ENCODE measurements around the gene OSMR. TPM values are rescaled to one million over a fixed set of nuclear protein-coding genes. Genes with fewer than 3 reads are reported as not detected.

Gene OSMR
- total RNA-seq, 1 experiment from 2014 or later: 46.0 TPM

DNA sequence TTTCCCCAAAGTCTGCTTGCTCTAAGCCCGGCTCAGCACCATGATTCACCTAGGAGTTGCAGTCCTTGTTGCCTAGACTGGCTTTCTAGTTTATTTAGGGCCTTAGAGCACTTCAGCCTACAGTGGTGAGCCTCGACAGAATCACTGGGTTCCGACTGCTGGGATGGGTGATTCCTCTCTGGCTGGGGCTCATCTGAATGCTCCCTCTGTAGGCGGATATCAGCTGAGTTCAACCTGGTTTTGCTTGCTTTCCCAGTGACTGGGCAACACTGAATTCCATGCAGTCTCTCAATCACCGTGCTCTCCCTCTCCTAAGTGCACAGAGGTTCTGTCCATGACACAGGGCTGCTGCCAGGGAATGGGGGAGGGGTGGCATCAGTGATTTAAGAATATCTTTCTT lies 54.1 kb downstream of the OSMR start (continued):
- TF ChIP-seq, protein P1, sequence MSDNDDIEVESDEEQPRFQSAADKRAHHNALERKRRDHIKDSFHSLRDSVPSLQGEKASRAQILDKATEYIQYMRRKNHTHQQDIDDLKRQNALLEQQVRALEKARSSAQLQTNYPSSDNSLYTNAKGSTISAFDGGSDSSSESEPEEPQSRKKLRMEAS (IDR thresholded peaks at IDR 0.05): no peak
- TF ChIP-seq ZFX (IDR thresholded peaks at IDR 0.05) (no peak), ZNF274 (IDR thresholded peaks at IDR 0.05; ENCODE audit: low read depth, low read length) (no peak), EZH2 (IDR thresholded peaks at IDR 0.05) (no peak)

GRCh38 chr5:38905516-38905915 lies 59.7 kb downstream of the OSMR start:
- Histone ChIP-seq H3K4me2 (ENCODE audit: low read length) (no peak overlapping the region), H2AFZ (ENCODE audit: low read depth, low read length, poor library complexity, severe bottlenecking) (no peak overlapping the region), H3K79me2 (ENCODE audit: insufficient read depth, low read length) (no peaks in the 10 kb centered on the region), H3K4me1 (ENCODE audit: control insufficient read depth in 1 of 2, insufficient read depth in 2 of 2, low read length in 2 of 2) (no peaks in the 10 kb centered on the region), H3K9ac (ENCODE audit: low read length) (no peak overlapping the region), H3K36me3 (ENCODE audit: control insufficient read depth in 1 of 2, insufficient read depth in 2 of 2, low read length in 2 of 2) (peaks cover 7 to 34% of the 10 kb centered on the region in 2 experiments; a peak in 3 of 4 replicates), H4K20me1 (ENCODE audit: insufficient read depth) (no peaks in the 10 kb centered on the region), H3K27me3 (ENCODE audit: insufficient read depth, low read length) (no peaks in the 10 kb centered on the region), H3K9me2 (ENCODE audit: insufficient read depth) (no peaks in the 10 kb centered on the region), H3K4me3 (replicated peaks in 1 of 2; ENCODE audit: low read depth in 1 of 2, low read length in 2 of 2) (no peak overlapping the region), H3K27ac (ENCODE audit: low read depth, low read length) (no peak overlapping the region), H3K9me3 (ENCODE audit: control insufficient read depth in 1 of 2, insufficient read depth in 1 of 2, low read depth in 1 of 2, low read length in 2 of 2) (no peaks in the 10 kb centered on the region; a peak in 1 of 4 replicates)
- no peak for TF ChIP-seq SRF (IDR thresholded peaks at IDR 0.05; ENCODE audit: low read depth)
- no peak for TF ChIP-seq ZBTB33 (IDR thresholded peaks at IDR 0.05; ENCODE audit: extremely low read depth, insufficient replicate concordance, low read length)
- no peak for TF ChIP-seq CEBPB (IDR thresholded peaks at IDR 0.05; ENCODE audit: low read depth)
- TF ChIP-seq, protein P2, sequence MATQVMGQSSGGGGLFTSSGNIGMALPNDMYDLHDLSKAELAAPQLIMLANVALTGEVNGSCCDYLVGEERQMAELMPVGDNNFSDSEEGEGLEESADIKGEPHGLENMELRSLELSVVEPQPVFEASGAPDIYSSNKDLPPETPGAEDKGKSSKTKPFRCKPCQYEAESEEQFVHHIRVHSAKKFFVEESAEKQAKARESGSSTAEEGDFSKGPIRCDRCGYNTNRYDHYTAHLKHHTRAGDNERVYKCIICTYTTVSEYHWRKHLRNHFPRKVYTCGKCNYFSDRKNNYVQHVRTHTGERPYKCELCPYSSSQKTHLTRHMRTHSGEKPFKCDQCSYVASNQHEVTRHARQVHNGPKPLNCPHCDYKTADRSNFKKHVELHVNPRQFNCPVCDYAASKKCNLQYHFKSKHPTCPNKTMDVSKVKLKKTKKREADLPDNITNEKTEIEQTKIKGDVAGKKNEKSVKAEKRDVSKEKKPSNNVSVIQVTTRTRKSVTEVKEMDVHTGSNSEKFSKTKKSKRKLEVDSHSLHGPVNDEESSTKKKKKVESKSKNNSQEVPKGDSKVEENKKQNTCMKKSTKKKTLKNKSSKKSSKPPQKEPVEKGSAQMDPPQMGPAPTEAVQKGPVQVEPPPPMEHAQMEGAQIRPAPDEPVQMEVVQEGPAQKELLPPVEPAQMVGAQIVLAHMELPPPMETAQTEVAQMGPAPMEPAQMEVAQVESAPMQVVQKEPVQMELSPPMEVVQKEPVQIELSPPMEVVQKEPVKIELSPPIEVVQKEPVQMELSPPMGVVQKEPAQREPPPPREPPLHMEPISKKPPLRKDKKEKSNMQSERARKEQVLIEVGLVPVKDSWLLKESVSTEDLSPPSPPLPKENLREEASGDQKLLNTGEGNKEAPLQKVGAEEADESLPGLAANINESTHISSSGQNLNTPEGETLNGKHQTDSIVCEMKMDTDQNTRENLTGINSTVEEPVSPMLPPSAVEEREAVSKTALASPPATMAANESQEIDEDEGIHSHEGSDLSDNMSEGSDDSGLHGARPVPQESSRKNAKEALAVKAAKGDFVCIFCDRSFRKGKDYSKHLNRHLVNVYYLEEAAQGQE (IDR thresholded peaks at IDR 0.05; ENCODE audit: low read depth): no peak
- TF ChIP-seq, protein P1 (IDR thresholded peaks at IDR 0.05): no peak
- no peak for TF ChIP-seq EGR1 (IDR thresholded peaks at IDR 0.05; ENCODE audit: low read depth)
- TF ChIP-seq ZFX (IDR thresholded peaks at IDR 0.05): no peak
- no peak for TF ChIP-seq POLR2AphosphoS5 (IDR thresholded peaks at IDR 0.05; ENCODE audit: low read depth, low read length)
- TF ChIP-seq SP1 (IDR thresholded peaks at IDR 0.05; ENCODE audit: low read depth): no peak
- no peak for TF ChIP-seq TCF7L2 (IDR thresholded peaks at IDR 0.05; ENCODE audit: borderline replicate concordance, extremely low read depth, insufficient read depth, insufficient read length)
- TF ChIP-seq JUND (IDR thresholded peaks at IDR 0.05): no peak
- no peak for TF ChIP-seq POLR2A (IDR thresholded peaks at IDR 0.05; ENCODE audit: borderline replicate concordance, extremely low read depth, insufficient read depth, insufficient read length)
- TF ChIP-seq ELF1 (IDR thresholded peaks at IDR 0.05; ENCODE audit: borderline replicate concordance, low read depth): no peak
- no peak for TF ChIP-seq RAD21 (IDR thresholded peaks at IDR 0.05; ENCODE audit: low read depth)
- TF ChIP-seq CBX3 (IDR thresholded peaks at IDR 0.05; ENCODE audit: low read depth): no peak
- RAD21 ChIA-PET (ENCODE audit: low non-redundant PET in 1 of 2, low total read pairs in 2 of 2, uncharacterized antibody in 2 of 2, unreplicated experiment in 2 of 2): no interaction called here
- DNase-seq (ENCODE audit: low read depth, low spot score) (no peak), ATAC-seq (no peak)
- POLR2A ChIA-PET: no interaction called here
- no TSS peak for BruUV-seq (replicated peaks)
- CTCF ChIA-PET: no interaction called here
- intact Hi-C loops (cut with micrococcal nuclease): no loop called here

Data from HCT116 (cell line).